ENCODE results near the gene RNASE4. TPM values are rescaled to one million over a fixed set of nuclear protein-coding genes. Genes with fewer than 3 reads are reported as not detected.
A peak's percentile ranks its signal among the peaks of the same experiment; 100 is the strongest.

RNASE4 gene
- total and polyA plus RNA-seq, 10 of the 15 experiments (the other 5 are each of a cell fraction or from before 2014, with no cell fraction given) = 0.87 to 2.6 (median 1.3) TPM

- TF ChIP-seq, protein P1, sequence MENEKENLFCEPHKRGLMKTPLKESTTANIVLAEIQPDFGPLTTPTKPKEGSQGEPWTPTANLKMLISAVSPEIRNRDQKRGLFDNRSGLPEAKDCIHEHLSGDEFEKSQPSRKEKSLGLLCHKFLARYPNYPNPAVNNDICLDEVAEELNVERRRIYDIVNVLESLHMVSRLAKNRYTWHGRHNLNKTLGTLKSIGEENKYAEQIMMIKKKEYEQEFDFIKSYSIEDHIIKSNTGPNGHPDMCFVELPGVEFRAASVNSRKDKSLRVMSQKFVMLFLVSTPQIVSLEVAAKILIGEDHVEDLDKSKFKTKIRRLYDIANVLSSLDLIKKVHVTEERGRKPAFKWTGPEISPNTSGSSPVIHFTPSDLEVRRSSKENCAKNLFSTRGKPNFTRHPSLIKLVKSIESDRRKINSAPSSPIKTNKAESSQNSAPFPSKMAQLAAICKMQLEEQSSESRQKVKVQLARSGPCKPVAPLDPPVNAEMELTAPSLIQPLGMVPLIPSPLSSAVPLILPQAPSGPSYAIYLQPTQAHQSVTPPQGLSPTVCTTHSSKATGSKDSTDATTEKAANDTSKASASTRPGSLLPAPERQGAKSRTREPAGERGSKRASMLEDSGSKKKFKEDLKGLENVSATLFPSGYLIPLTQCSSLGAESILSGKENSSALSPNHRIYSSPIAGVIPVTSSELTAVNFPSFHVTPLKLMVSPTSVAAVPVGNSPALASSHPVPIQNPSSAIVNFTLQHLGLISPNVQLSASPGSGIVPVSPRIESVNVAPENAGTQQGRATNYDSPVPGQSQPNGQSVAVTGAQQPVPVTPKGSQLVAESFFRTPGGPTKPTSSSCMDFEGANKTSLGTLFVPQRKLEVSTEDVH (IDR thresholded peaks at IDR 0.05; ENCODE audit: low read depth, partially characterized antibody) = no peak
- no peak; the same call in 1 of the 2 replicates for TF ChIP-seq CREB1 (IDR thresholded peaks at IDR 0.05; ENCODE audit: low read depth)
- TF ChIP-seq CREM (IDR thresholded peaks at IDR 0.05; ENCODE audit: low read depth) = no peak
- TF ChIP-seq POLR2AphosphoS5 (IDR thresholded peaks at IDR 0.05; ENCODE audit: low read length) = no peak
- no peak for TF ChIP-seq EGR1 (IDR thresholded peaks at IDR 0.05; ENCODE audit: borderline replicate concordance in 1 of 2, low read depth in 2 of 2, low read length in 2 of 2)
These were observed 1.1 kb upstream of the RNASE4 start (continued) for GRCh38 chr14:20683125-20683890.

GRCh38 chr14:20684662-20685456 is 499 bp downstream of the RNASE4 start:
- Histone ChIP-seq H4K20me1 (ENCODE audit: control insufficient read depth, insufficient read depth) (no peaks in the 10 kb centered on the region), H3K9me3 (replicated peaks; ENCODE audit: control insufficient read depth, insufficient read depth, low read length) (no peaks in the 10 kb centered on the region), H3K4me1 (ENCODE audit: control insufficient read depth, insufficient read depth, low read length) (peaks cover 18% of the 10 kb centered on the region), H2AFZ (ENCODE audit: control insufficient read depth, low read depth, low read length) (peak overlapping the region; percentile 92), H3K79me2 (ENCODE audit: control insufficient read depth, insufficient read depth, low read length) (no peaks in the 10 kb centered on the region), H3K27me3 (replicated peaks in 1 of 2; ENCODE audit: control insufficient read depth in 2 of 2, insufficient read depth in 2 of 2, low read length in 1 of 2) (no peaks in the 10 kb centered on the region), H3K4me3 (peak overlapping the region; percentile 73), H3K27ac (ENCODE audit: control insufficient read depth, insufficient read depth) (peak overlapping the region; percentile 99), H3K36me3 (ENCODE audit: control insufficient read depth in 2 of 2, insufficient read depth in 2 of 2, low read length in 1 of 2) (no peaks in the 10 kb centered on the region), H3K4me2 (ENCODE audit: control insufficient read depth, insufficient read depth) (peak overlapping the region; percentile 97), H3K9ac (ENCODE audit: control insufficient read depth, insufficient read depth, low read length) (peak overlapping the region; percentile 93)
- FAIRE-seq = no peak
- ChIA-PET CTCF (interaction anchor here (0.5 to 11.0 kb wide), 10 partner anchors 10 to 355 kb away, joined by 3 to 214 read pairs (median 18); partner anchors contain the start of gene CCNB1IP1), RAD21 (ENCODE audit: unreplicated experiment) (interaction anchor here (0.8 to 8.9 kb wide), 11 partner anchors 9 to 357 kb away, joined by 3 to 156 read pairs (median 5); partner anchors contain the start of gene PARP2), SMC1A (ENCODE audit: uncharacterized antibody, unreplicated experiment) (interaction anchor here (0.7 to 8.9 kb wide), 10 partner anchors 12 to 355 kb away, joined by 3 to 150 read pairs (median 10); no protein-coding TSS in a partner anchor), POLR2A (interaction anchor here (0.7 to 5.6 kb wide), 5 partner anchors 8 to 223 kb away, joined by 3 to 69 read pairs (median 4); partner anchors contain the start of gene PIP4P1)
- no TSS peak for BruUV-seq (replicated peaks)
- in situ Hi-C loops (cut with MboI) = loop anchor here (5.0 kb wide), 3 partner anchors 53 to 353 kb away; partner anchors contain the start of genes CCNB1IP1 and PIP4P1
- intact Hi-C loops (cut with micrococcal nuclease; ENCODE audit: unreplicated experiment) = loop anchor here (5.0 kb wide), 2 partner anchors 223 to 273 kb away; partner anchors contain the start of genes PIP4P1 and TEP1
- TF ChIP-seq, protein P2, sequence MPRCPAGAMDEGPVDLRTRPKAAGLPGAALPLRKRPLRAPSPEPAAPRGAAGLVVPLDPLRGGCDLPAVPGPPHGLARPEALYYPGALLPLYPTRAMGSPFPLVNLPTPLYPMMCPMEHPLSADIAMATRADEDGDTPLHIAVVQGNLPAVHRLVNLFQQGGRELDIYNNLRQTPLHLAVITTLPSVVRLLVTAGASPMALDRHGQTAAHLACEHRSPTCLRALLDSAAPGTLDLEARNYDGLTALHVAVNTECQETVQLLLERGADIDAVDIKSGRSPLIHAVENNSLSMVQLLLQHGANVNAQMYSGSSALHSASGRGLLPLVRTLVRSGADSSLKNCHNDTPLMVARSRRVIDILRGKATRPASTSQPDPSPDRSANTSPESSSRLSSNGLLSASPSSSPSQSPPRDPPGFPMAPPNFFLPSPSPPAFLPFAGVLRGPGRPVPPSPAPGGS (IDR thresholded peaks at IDR 0.05; ENCODE audit: borderline replicate concordance, insufficient read depth, low read depth, low read length, poor library complexity, severe bottlenecking) = peak; percentile 89
- no peak for TF ChIP-seq NFYA (IDR thresholded peaks at IDR 0.05; ENCODE audit: borderline replicate concordance, low read depth, low read length)
- WGBS (ENCODE audit: insufficient coverage, insufficient replicate concordance, low lambda C conversion rate, missing lambda C conversion rate) = 33% methylated on average over 22 of the region's 22 CpGs
- DNase-seq (ENCODE audit: low read depth, low spot score) = no peak
- ATAC-seq = no peak

Measured in GM12878 (cell line).